ENCODE measurements around the gene TH.
"Not testable (repeated sequence)": the region's sequence is repeated elsewhere in the genome, so short reads cannot be mapped to it uniquely, and the experiment has no call there.

GRCh38 chr11:2193888-2194595 is 22.4 kb upstream of the TH start:
- TF ChIP-seq TCF7L2 (IDR thresholded peaks at IDR 0.05; ENCODE audit: low read depth, low read length); CTCF (IDR thresholded peaks at IDR 0.05); REST (IDR thresholded peaks at IDR 0.05; ENCODE audit: insufficient read depth in 1 of 2, low read depth in 2 of 2, low read length in 1 of 2): not testable (repeated sequence)

Measured in Panc1 (cell line).